Smooth muscle cell (in vitro differentiated cells): ENCODE measurements around the gene SLC15A3. TPM values are rescaled to one million over a fixed set of nuclear protein-coding genes. Genes with fewer than 3 reads are reported as not detected.
"Not testable (repeated sequence)": the region's sequence is repeated elsewhere in the genome, so short reads cannot be mapped to it uniquely, and the experiment has no call there.

Experiments used
- DNase-seq: peaks from one replicate; lab custom pipeline; 2025; ENCODE audit not compliant: unreplicated experiment; lab: John Stamatoyannopoulos, UW
- H2AFZ ChIP-seq: fragments of 200-600 bp; sonication (generic); 2 replicates; pipeline ENCODE4 v1.6.0; 2016; ENCODE audit warnings: antibody characterized with exemption, low read depth, mild to moderate bottlenecking
- H3F3A ChIP-seq: fragments of 200-600 bp; sonication (generic); 2 replicates; pipeline ENCODE4 v1.6.0; 2017; ENCODE audit warnings: antibody characterized with exemption, low read depth
- H3K27ac ChIP-seq: fragments of 200-600 bp; sonication (generic); 2 replicates; pipeline ENCODE4 v1.5.1; 2016; ENCODE audit warnings: low read depth, mild to moderate bottlenecking
- H3K27me3 ChIP-seq: fragments of 200-600 bp; sonication (generic); 2 replicates; pipeline ENCODE4 v1.6.1; 2016; ENCODE audit warnings: low read depth, mild to moderate bottlenecking
- H3K36me3 ChIP-seq: fragments of 200-600 bp; sonication (generic); 2 replicates; pipeline ENCODE4 v1.5.1; 2016; ENCODE audit warnings: low read depth
- H3K4me1 ChIP-seq: fragments of 200-600 bp; sonication (generic); 2 replicates; pipeline ENCODE4 v1.5.1; 2016; ENCODE audit warnings: low read depth
- H3K4me2 ChIP-seq: fragments of 200-600 bp; sonication (generic); 2 replicates; pipeline ENCODE4 v1.6.0; 2016; ENCODE audit warnings: mild to moderate bottlenecking
- H3K4me3 ChIP-seq: fragments of 200-600 bp; sonication (generic); 2 replicates; pipeline ENCODE4 v1.5.1; 2016; ENCODE audit warnings: mild to moderate bottlenecking
- H3K79me2 ChIP-seq: fragments of 200-600 bp; sonication (generic); 2 replicates; pipeline ENCODE4 v1.6.0; 2016; ENCODE audit warnings: low read depth, mild to moderate bottlenecking
- H3K9ac ChIP-seq: fragments of 200-600 bp; sonication (generic); 2 replicates; pipeline ENCODE4 v1.6.0; 2016; ENCODE audit warnings: low read depth
- H3K9me3 ChIP-seq: fragments of 200-600 bp; sonication (generic); replicated peaks from 2 replicates; pipeline ENCODE4 v1.5.1; 2016; ENCODE audit warnings: low read depth
- H4K20me1 ChIP-seq: fragments of 200-600 bp; sonication (generic); 2 replicates; pipeline ENCODE4 v1.6.0; 2016; ENCODE audit warnings: low read depth
- WGBS: methylation state at CpG from one replicate; pipeline ENCODE4 v1.1.7; 2016; ENCODE audit warnings: low lambda C conversion rate; 5-methylcytosine and 5-hydroxymethylcytosine counted together
- polyA plus RNA-seq: library from polyadenylated mRNA; unstranded; fragments of >200 nt; fragmentation: Nextera tagmentation; extraction: Ambion mirVana; gene quantifications from 2 replicates; pipeline ENCODE4 v1.2.1, GENCODE V29; 2016
- total RNA-seq: library from RNA; depleted of rRNA; stranded (reverse); fragments of >200 nt; gene quantifications from 2 replicates; pipeline ENCODE4 v1.2.3, GENCODE V29; 2014
- TF ChIP-seq, protein P1 (sequence below): fragments of 200-600 bp; sonication (generic); IDR thresholded peaks from 2 replicates; pipeline ENCODE4 v1.5.1; 2017; ENCODE audit warnings: borderline replicate concordance, mild to moderate bottlenecking, antibody characterized with exemption; ENCODE audit not compliant: insufficient read depth, poor library complexity, severe bottlenecking

Gene SLC15A3
- total and polyA plus RNA-seq, 2 experiments from 2014 or later: 0.27 to 0.33 TPM

DNA sequence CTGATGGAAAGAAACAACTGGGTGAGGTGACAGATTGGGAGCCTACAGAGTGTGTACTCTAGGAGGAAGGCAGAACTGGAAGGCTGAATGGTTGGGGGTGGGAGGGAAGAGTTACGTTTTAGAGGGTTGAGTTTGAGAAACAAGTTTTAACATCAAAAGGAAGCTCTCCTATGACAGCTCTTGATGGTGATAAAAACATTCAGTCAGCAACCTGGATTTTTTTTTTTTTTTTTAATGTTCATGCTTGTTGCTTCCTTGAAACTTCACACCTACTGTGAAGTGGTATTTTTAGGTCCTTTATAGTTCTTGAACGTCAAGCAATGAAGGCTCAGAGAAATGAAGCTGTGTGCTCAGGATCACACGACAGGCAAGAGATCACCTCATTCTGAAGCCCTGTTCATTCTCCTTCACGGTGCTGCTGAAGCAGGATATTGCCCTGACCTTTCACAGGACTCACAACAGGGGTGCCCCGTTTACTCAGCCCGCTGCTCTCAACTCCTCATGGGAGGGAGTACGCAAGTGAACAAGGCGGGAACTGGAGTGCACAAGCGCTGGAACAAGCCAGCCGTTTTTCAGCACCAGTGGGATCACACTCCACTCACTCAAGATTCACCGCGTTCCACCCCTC, 39.6 kb downstream of the SLC15A3 start:
- 83% methylated on average over 12 of the region's 12 CpGs for WGBS
- Histone ChIP-seq H3K9me3 (no peaks in the 10 kb centered on the region), H3K36me3 (no peaks in the 10 kb centered on the region), H3K4me1 (peaks cover 16% of the 10 kb centered on the region), H3K79me2 (peaks cover 14% of the 10 kb centered on the region), H3K4me3 (no peak overlapping the region), H3K4me2 (no peak overlapping the region), H4K20me1 (peaks cover 2% of the 10 kb centered on the region), H3F3A (no peaks in the 10 kb centered on the region), H3K27ac (no peak overlapping the region), H3K27me3 (peaks cover 6% of the 10 kb centered on the region), H3K9ac (no peak overlapping the region), H2AFZ (no peak overlapping the region)
- TF ChIP-seq, protein P1, sequence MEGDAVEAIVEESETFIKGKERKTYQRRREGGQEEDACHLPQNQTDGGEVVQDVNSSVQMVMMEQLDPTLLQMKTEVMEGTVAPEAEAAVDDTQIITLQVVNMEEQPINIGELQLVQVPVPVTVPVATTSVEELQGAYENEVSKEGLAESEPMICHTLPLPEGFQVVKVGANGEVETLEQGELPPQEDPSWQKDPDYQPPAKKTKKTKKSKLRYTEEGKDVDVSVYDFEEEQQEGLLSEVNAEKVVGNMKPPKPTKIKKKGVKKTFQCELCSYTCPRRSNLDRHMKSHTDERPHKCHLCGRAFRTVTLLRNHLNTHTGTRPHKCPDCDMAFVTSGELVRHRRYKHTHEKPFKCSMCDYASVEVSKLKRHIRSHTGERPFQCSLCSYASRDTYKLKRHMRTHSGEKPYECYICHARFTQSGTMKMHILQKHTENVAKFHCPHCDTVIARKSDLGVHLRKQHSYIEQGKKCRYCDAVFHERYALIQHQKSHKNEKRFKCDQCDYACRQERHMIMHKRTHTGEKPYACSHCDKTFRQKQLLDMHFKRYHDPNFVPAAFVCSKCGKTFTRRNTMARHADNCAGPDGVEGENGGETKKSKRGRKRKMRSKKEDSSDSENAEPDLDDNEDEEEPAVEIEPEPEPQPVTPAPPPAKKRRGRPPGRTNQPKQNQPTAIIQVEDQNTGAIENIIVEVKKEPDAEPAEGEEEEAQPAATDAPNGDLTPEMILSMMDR: no peak
- no peak for DNase-seq

DNA sequence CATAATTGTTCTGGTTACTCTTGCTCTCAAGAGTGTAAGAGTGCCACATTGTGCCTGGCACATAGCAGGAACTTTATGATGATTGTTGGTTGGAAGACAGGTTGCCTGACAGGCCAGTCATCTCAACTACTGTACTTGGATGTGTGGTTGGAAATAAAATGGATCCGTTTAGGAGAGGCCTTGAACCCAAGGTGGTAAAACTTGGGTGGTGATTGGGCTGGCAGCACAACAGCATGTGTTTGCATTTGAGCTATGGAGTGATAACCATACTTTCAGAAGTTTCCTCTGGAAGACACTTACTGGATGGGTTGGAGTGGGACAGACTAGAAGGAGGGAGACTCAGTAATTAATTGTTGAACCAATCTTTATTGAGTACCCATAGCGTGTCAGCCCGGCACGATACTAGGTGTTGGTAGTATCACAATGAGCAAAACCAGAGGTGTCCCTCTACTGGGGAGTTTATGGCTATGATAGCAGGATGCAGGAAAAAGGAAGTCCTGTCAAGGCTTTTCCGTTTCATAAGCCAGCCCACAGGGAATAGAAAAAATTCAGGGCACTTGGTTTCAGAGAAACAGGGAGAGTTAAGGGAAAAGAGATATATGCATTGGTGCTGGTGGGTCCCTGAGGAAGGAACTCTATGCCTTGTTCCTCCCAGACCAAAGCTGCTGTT, 41.1 kb downstream of the SLC15A3 start:
- H3K27me3 ChIP-seq: peaks cover 6% of the 10 kb centered on the region
- no peak overlapping the region for H3K4me3 ChIP-seq
- H2AFZ ChIP-seq: no peak overlapping the region
- H3F3A ChIP-seq: no peaks in the 10 kb centered on the region
- no peak for DNase-seq
- peaks cover 1% of the 10 kb centered on the region for H3K79me2 ChIP-seq
- H3K4me1 ChIP-seq: peaks cover 15% of the 10 kb centered on the region
- H3K36me3 ChIP-seq: no peaks in the 10 kb centered on the region
- H3K9ac ChIP-seq: no peak overlapping the region
- H3K27ac ChIP-seq: no peak overlapping the region
- H4K20me1 ChIP-seq: no peaks in the 10 kb centered on the region
- H3K4me2 ChIP-seq: no peak overlapping the region
- no peaks in the 10 kb centered on the region for H3K9me3 ChIP-seq
- TF ChIP-seq, protein P1: no peak
- 80% methylated on average over 5 of the region's 5 CpGs for WGBS

- 92% methylated on average over 3 of the region's 3 CpGs for WGBS
- TF ChIP-seq, protein P1: no peak
- Histone ChIP-seq H3K4me2 (no peak overlapping the region), H3K4me3 (no peak overlapping the region), H3K9me3 (no peaks in the 10 kb centered on the region), H3F3A (no peaks in the 10 kb centered on the region), H3K4me1 (peaks cover 13% of the 10 kb centered on the region), H3K79me2 (peaks cover 7% of the 10 kb centered on the region), H2AFZ (no peak overlapping the region), H3K27me3 (peaks cover 6% of the 10 kb centered on the region), H3K27ac (no peak overlapping the region), H3K36me3 (no peaks in the 10 kb centered on the region), H4K20me1 (peaks cover 5% of the 10 kb centered on the region), H3K9ac (no peak overlapping the region)
- DNase-seq: no peak
These were observed 41.7 kb downstream of the SLC15A3 start for GRCh38 chr11:60910281-60910687.

DNA sequence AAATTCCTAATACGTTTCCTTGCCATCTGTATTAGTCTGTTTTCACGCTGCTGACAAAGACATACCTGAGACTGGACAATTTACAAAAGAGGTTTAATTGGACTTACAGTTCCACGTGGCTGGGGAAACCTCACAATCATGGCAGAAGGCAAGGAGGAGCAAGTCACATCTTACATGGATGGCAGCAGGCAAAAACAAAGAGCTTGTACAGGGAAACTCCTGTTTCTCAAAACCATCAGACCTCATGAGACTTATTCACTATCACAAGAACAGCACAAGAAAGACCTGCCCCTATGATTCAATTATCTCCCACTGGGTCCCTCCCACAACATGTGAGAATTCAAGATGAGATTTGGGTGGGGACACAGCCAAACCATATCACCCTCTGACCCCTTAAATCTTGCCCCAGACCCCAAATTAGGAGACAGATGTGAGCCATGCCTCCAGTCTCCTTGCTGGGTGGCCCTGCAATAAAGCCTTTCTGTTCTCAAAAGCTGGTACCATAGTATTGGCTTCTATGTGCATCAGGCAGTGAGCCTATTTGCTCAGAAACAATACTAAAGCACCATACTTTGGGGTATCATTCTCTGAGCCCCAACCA, 42.2 kb downstream of the SLC15A3 start:
- not testable (repeated sequence) for H3F3A ChIP-seq, H3K9ac ChIP-seq, DNase-seq, H4K20me1 ChIP-seq, H3K4me2 ChIP-seq, H3K27me3 ChIP-seq, H3K4me3 ChIP-seq, H3K36me3 ChIP-seq, H3K9me3 ChIP-seq, H2AFZ ChIP-seq, H3K27ac ChIP-seq
- WGBS: 53% methylated on average over 3 of the region's 3 CpGs
- Histone ChIP-seq H3K4me1 (peaks cover 14% of the 10 kb centered on the region), H3K79me2 (peaks cover 12% of the 10 kb centered on the region)
